Measurements from ENCODE around the gene TLN1. TPM values are rescaled to one million over a fixed set of nuclear protein-coding genes. Genes with fewer than 3 reads are reported as not detected.

Gene TLN1
- total RNA-seq, 1 experiment from 2014 or later, result 165 TPM

DNA sequence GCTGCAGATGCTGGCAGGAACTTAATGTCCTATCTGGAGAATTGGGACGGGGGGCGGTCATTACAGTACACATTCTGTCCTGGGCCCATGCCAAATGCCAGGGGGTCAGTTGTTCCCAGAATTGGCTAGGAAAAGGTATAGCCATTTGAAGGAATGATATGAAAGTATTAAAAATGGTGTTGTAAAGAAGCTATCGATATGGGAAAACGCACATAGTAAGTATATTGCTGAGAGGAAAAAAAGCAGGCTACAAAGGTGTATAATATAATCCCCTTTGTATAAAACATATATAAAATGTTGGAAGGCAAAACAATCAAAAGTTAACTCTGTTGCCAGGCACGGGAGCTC lies 66.5 kb downstream of the TLN1 start:
- no peak for DNase-seq (ENCODE audit: low read depth)

DNA sequence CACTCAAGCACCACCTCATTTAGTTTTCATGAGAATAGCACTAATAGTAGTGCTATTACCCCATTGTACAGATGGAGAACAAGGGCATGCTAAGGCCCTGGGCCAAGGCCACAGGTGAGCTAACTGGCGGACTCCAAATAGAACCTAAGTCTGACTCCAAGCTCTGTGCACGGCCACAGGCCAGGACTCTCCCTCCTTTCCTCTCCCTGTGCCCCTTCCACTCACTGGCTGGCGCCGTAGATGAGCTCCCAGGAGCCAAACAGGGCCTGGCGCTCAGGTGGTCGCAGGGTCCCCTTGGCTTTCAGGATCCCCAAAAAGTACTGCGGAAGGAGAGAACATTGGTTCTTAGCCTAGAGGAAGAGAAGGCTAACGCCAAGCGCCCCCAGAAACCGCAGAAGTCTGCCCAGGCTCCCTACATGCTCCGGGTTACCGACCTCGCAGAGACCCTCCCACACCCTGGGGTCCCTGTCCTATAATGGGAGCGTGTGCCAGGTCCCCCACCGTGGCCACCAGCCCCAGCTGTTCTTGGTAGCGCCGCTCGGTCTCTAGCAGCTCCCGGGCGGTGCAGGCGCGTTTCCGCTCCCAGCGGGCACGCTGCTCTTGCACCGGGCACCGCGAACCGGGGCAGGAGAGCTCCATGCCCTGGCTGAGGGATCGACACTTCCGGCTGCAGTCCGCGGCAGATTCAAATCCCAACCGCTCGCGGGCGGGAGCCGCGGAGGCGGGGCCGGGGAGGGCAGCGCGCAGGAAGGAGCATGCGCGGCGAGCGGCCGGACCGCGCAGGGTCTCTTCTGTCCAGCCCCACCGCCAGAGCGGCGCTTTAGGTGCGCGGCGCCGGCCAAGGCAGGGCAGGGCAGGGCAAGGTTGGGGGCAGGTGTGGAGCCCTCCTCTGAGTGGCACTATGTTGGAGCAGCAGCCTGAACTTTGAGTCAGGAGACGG lies 67.2 kb downstream of the TLN1 start, which contains the start of gene ARHGEF39:
ARHGEF39 (minus strand) TSS at position 665 of the 940 bp plus-strand sequence; CDS start at position 639, 26 bp downstream.
- peak; percentile 88 for DNase-seq (ENCODE audit: low read depth)

DNA sequence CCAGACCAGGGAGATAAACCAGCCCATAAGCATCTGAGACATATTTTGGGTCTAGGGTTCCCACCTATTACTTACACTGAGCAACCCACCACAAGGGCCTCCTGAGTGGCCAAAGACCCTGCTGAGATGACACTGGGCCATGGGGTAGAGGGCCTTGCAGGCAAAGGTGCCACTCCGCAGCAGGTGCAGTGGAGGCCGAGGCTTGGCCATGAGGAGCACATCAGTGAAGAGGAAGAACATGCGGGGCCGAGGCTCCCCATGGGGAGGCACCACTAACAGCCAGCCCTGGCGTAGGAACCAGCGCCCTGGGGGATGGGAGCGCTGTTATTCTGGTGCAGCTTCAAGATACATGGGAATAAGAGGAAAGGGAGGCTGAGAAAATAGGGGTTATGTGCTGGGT lies 69.6 kb downstream of the TLN1 start:
- DNase-seq (ENCODE audit: low read depth), result no peak

DNA sequence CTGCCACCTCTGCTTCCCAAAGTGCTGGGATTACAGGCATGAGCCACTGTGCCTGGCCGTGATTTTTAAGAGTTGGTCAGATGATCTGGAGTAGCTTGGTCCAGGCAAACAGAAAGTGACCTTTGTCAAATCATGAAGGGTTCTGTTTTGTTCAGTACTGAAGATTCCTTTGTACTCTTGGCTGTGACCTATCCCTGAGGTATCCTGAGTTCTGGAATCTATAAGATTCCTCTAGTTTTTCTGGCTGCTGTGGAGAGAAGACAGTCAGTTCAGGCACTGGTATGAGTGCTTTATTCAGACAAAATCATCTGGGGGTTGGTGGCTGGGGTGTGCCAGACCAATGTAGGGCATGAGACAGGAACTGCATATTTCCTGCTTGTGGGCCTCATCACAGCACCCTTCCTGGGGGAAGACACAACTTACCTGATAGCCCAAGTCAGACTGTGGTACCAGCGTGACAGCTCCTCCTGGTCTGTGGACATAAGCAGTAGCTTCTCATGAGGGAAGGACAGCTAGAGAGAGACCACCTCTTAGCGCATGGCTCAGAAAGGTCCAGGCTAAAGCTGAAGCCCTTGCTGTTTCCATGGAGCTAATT lies 70.1 kb downstream of the TLN1 start:
- DNase-seq (ENCODE audit: low read depth), result no peak

DNA sequence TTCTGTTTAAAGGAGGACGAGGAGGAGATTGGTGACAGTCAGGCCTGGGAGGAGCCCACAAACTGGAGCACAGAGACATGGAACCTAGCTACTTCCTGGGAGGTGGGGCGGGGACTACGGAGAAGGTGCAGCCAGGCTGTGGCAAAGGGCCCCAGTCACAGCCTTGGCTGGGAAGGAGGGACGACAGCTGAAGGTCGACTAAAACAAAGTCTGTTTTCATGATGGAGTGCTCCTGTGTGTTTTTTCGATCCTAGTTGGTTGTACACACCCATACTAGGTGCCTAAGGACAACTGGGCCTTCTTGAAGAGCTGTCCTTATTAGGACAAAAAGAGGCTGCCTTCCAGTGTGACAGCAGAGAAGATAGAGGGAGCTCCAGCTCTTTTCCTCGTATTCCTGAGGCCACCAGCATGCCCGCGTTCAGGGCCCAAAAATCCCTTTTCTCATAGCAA lies 71.0 kb downstream of the TLN1 start:
- DNase-seq (ENCODE audit: low read depth), result no peak

DNA sequence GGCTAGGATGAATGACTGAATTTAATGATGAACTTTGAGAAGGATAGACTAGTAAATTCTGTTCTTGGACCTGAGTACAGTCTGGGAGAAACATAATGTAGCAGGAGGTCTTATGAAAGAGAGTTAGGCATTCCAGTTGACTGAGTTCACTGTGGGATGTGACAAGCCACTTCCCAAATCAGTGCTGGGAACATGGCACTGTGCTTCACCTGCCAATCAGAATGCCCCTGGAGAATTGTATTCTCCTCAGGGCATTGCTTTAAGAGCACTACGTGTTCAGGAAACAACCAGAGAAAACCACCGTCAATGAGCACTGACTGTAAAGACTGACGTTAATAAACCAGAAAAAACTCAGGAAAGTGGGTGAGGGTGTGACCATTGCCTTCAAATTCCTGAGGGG lies 72.7 kb downstream of the TLN1 start:
- DNase-seq (ENCODE audit: low read depth), result peak; percentile 62

DNA sequence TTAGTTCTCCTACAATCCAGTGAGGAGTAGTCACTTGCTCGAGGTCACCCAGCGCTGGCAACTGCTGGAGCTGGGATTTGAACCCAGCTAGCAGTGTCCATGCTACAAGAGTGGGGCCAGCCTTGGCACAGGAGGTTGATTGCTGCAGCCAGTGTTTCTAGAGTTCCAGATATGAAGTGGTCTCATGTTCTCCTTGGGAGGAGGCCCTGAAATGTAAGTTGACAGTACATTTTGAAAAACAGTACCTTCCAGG lies 73.1 kb downstream of the TLN1 start:
- DNase-seq (ENCODE audit: low read depth), result peak; percentile 62

DNA sequence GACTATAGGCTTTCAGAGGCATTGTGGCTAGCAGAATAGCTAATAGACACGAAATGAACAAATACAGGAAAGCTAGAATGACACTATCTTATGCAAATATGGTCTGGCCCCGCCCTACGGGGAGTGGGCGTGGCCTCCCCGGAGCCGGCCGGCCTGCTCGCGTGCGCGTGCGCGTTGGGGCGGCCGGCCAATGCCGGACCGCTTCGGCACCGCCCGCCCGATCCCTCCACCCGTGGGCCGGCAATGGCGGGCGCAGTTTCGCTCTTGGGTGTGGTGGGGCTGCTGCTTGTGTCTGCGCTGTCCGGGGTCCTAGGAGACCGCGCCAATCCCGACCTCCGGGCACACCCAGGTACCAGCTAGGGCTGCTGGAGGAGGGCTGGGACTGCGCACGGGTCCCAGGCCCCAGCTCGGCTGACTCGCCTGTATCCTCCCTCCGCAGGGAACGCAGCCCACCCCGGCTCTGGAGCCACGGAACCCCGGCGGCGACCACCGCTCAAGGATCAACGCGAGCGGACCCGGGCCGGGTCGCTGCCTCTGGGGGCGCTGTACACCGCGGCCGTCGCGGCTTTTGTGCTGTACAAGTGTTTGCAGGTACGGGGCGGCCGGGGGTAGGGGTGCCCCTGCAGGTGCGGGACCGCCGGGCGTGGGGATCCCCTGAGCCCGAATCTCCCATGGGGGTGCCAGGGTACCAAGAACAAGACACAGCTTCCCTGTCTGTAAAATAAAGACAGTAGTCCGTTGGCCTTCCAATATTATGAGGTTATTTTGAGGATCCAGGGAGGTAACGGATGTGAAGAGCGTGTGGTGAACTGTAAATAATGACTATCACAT lies 73.6 kb downstream of the TLN1 start, which contains the start of gene CCDC107:
CCDC107 (plus strand) TSS at position 156 of the 831 bp plus-strand sequence; CDS start at position 244, 88 bp downstream.
- peak; percentile 75 for DNase-seq (ENCODE audit: low read depth)

DNA sequence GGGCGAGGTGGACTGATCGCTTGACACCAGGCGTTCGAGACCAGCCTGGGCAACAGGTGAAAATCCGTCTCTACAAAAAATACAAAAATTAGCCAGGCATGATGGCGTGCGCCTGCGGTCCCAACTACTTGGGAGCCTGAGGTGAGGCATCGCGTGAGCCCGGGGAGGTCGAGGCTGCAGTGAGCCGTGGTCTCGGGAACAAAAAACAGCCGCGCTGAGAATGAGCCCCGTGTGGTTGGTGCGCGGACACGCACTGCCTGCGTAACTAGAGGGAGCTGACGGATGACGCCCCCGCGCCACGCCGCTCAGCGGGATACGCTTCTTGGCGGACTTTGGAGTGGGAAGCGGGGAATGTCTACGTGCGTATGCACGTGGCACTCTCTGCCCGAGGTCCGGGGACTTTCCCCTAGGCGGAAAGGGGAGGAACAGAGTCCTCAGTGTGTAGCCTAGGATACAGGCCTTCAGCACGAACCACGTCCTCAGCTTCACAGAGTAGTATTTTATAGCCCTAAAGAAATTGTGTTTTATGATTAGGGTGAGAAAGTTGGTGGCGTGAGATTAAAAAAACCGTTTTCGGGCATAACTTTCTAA lies 74.4 kb downstream of the TLN1 start, which contains the start of gene RMRP:
RMRP (minus strand) TSS at position 474 of the 591 bp plus-strand sequence.
- DNase-seq (ENCODE audit: low read depth), result peak; percentile 99

DNA sequence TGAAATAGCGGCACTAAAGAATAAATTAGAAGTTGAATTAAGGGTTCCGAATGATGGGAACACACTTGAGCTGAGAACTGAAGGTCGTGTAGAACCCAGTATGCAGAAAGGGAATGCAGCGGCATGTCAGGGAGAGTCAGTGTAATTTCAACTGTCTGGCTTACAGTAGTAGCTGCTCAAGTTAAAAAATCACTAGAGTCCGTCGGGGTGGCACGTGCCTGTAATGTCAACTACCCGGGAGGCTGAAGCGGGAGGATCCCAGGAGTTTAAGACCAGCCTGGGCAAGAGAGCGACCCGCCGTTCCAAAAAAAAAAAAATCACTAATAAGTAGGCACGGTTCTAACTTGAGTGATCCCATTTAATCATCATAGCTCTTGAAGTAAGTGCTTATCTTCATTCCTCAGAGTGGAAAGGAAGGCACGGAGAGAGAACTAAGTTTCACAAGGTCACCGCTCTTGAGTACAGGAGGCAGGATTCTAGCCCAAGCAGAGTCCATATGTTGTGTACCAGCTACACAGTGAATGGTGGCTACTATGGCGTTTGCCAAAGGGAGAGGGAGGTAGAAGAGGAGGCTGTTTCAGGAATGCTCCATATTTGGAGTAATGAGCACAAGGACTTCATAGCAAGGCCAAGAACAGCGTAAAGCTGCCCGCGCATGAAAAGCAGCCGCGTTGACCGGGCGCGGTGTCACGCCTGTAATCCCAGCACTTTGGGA lies 75.0 kb downstream of the TLN1 start:
- no peak for DNase-seq (ENCODE audit: low read depth)

DNA sequence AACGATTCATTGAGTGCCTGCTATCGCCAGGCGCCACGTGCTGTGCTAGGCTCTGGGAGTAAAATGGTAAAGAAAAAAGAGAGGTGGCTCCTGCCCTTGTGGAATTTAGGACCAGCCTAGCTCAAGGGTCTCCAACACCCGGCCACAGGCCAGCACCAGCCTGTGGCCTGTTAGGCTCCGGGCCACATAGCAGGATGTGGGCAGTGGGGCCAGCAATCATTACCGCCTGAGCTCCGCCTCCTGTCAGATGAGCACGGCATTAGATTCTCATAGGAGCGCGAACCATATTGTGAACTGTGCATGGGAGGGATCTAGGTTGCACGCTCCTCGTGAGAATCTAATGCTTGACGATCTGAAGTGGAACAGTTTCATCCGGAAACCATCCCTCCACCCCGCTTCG lies 75.6 kb downstream of the TLN1 start:
- no peak for DNase-seq (ENCODE audit: low read depth)

DNA sequence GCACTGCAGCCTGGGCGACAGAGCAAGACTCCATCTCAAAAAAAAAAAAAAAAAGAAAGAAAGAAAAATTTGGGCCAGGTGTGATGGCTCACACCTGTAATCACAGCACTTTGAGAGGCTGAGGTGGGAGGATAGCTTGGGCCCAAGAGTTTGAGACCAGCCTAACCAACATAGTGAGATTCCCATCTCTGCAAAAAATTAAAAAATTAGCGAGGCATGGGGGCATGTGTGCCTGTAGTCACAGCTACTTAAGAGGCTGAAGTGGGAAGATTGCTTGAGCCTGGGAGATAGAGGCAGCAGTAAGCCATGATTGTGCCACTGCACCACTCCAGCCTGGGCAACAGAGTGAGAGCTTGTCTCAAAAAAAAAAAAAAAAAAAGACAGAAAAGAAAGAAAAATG lies 78.4 kb downstream of the TLN1 start:
- no peak for DNase-seq (ENCODE audit: low read depth)

DNA sequence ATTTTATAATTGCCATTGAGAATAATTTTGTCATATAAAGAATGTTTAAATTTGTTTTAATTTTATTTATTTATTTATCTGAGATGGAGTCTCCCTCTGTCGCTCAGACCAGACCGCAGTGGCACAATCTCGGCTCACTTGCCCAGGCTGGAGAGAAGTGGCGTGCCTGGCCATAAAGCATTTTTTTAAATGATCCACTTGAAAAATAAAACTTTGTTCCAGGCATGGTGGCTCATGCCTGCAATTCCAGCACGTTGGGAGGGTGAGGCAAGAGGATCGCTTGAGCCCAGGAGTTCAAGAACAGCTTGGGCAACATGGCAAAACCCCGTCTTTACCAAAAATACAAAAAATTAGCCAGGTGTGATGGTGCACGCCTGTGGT lies 79.2 kb downstream of the TLN1 start:
- no peak for DNase-seq (ENCODE audit: low read depth)

DNA sequence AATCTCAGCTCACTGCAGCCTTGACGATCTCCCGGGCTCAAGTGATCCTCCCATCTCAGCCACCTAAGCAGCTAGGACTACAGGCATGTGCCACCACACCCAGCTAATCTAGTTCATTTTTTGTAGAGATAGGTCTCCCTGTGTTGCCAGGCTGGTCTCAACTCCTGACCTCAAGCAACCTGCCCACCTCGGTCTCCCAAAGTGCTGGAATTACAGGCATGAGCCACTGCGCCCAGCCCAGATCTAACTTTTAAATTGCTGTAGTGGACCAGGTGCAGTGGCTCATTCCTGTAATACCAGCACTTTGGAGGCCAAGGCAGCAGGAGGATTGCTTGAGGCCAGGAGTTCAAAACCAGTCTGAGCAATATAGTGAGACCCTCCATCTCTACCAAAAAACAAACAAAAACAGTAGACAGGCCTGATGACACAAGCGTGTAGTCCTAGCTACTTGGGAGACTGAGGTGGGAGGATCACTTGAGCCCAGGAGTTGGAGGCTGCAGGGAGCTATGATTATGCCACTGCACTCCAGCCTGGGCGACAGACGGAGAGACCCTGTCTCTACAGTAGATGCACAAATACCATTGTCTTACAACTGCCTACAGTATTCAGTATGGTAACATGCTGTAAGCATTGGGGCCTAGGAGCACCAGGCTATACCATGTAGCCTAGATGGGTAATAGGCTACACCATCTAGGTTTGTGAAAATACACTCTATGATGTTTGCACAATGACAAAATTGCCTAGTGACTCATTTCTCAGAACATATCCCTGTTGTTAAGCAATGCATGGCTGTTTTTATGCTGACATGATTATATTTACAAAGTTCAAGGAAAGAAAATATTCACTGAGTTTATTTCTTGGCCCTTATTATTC lies 79.8 kb downstream of the TLN1 start:
- peak; percentile 36 for DNase-seq (ENCODE audit: low read depth)

DNA sequence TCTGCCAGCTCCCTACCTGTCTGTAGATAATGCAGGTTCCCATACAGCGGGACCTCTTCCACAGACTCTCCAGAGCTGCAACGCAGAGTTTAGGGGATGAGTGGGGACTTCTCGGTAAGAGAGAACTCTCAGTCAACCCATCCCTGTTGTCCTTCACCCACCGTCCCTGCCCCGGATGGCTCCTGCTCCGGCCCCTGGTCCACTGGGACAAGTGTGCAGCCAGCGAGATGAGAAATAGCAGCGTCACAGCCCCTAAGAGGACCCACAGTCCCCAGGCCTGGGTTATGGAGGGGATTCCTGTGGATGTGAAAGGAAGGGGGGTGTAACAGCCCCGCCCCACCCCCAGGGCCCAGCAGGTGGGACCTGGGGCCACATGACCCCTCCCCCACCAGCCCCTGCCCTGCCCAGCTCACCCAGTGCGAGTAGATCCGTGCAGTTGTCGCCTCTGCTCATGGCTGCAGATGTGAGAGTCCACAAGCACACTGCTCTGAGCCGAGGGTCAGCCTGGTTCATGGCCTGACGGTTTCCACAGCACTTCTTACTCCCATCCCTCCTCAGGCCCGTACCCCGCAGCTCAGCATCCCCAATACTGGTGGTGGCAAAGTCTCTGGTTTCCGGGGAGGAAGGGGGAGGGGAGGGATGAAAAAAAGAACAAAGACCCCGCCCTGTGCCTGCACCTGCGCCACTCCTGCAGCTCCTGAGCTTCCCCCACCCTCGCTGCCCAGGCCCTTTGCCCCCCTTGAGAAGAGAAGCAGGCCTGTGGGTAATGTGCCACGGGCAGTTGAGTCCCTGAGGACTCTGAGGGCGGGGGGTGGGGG lies 81.4 kb downstream of the TLN1 start, which contains the start of gene SIT1:
SIT1 (minus strand) TSS at position 591 of the 818 bp plus-strand sequence; CDS start at position 513, 78 bp downstream.
- DNase-seq (ENCODE audit: low read depth), result no peak

DNA sequence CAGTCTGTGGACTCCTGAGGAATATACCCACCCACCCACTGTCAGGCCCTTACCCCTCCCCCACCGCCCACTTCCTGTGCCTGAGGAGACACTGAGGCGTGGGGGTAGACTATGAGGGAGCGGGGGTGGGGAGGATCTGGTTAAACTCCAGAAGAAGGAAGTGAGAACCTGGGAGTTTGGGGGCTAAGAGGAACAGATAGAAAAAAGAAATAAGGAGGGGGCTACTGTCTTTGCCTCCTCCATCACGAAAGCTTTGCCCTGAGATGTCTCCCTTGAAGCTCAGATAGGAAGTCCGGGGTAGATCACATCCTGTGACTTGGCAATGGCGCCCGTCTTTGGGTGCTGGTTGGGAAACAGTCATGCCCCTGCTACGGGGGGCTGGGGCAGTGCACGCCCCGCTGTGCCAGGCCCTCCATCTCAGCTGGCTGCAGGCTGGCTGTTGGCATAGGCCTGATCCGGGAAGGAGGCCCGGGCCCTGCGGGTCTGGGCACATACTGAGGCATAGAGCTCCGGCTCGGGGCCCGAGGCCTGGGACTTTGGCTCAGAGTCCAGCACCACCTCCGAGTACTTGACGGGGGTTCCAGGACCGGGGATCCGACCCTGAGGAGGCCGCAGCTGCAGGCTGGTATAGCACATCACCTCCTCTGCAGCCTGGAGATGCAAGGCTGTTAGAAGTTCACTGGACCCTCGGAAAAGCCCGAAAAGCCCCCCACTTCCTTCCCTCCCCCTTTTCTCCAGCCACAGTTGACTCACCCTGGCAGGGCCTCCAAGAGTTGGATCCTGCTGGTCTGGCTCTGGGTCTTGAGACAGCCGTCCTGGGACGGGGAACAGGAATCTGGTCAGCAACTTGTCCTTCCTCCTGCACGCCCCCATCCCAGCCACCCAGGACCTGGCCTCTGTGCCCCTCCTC lies 82.3 kb downstream of the TLN1 start:
- DNase-seq (ENCODE audit: low read depth), result no peak
